ENCODE results near the gene ZMIZ2. TPM values are rescaled to one million over a fixed set of nuclear protein-coding genes. Genes with fewer than 3 reads are reported as not detected.

Gene ZMIZ2
- polyA plus RNA-seq, 3 donors = 1.9 to 72.8 (median 3.3) TPM

DNA sequence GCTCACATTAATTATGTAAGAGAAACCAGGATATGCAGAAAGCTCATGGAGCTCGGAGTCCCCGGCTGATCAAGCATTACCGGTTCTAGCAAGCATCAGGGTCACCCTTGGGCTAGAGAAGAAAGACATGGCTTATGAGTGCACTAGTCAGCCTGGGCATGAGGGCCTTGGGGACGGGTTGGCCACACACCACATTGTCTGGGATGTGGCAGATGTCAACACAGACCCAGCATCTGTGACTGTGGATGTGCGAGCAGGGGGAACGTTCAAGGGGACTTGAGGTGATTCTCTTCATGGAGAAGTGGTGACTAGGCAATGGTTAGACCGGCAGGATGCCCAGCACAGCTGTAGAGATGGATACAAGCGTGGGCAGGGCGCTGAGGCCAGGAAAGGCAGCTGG, 13.7 kb downstream of the ZMIZ2 start:
- TF ChIP-seq, protein P1, sequence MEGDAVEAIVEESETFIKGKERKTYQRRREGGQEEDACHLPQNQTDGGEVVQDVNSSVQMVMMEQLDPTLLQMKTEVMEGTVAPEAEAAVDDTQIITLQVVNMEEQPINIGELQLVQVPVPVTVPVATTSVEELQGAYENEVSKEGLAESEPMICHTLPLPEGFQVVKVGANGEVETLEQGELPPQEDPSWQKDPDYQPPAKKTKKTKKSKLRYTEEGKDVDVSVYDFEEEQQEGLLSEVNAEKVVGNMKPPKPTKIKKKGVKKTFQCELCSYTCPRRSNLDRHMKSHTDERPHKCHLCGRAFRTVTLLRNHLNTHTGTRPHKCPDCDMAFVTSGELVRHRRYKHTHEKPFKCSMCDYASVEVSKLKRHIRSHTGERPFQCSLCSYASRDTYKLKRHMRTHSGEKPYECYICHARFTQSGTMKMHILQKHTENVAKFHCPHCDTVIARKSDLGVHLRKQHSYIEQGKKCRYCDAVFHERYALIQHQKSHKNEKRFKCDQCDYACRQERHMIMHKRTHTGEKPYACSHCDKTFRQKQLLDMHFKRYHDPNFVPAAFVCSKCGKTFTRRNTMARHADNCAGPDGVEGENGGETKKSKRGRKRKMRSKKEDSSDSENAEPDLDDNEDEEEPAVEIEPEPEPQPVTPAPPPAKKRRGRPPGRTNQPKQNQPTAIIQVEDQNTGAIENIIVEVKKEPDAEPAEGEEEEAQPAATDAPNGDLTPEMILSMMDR (IDR thresholded peaks at IDR 0.05) = no peak
- WGBS (ENCODE audit: insufficient coverage) = 94% methylated on average over 7 of the region's 9 CpGs
- intact Hi-C loops (cut with micrococcal nuclease) = loop anchor here in 1 of 2 donors (10.0 kb wide), 1 partner anchor 173 kb away; no protein-coding TSS in a partner anchor
- Mint-ChIP-seq H3K27me3 (ENCODE audit: low read depth in 3 of 3) (no peaks in the 10 kb centered on the region), H3K27ac (no peak overlapping the region), H3K4me3 (no peak overlapping the region), H3K4me1 (no peaks in the 10 kb centered on the region), H3K9me3 (no peaks in the 10 kb centered on the region), H3K36me3 (peaks cover 76 to 97% of the 10 kb centered on the region in 2 donors)
- no peak overlapping the region for H3K4me3 ChIP-seq (replicated peaks in 1 of 3; ENCODE audit: low read depth in 2 of 3, low read length in 3 of 3)
- no peak overlapping the region for H3K4me2 ChIP-seq (replicated peaks; ENCODE audit: extremely low read depth, low read length, poor library complexity, severe bottlenecking)
- no peaks in the 10 kb centered on the region for H3K79me2 ChIP-seq (ENCODE audit: insufficient read depth, low read length)
- no peaks in the 10 kb centered on the region for H4K20me1 ChIP-seq (ENCODE audit: insufficient read depth, low read length)
- H3K9ac ChIP-seq (ENCODE audit: insufficient read depth, low read length, poor library complexity, severe bottlenecking) = no peak overlapping the region
- no peak overlapping the region for H2AFZ ChIP-seq (ENCODE audit: insufficient read depth, low read depth, low read length, poor library complexity, severe bottlenecking)
- H3K27me3 ChIP-seq (ENCODE audit: control insufficient read depth in 2 of 2, insufficient read depth in 2 of 2, low read length in 2 of 2) = no peaks in the 10 kb centered on the region
- peaks cover 90 to 93% of the 10 kb centered on the region in 2 donors for H3K36me3 ChIP-seq (replicated peaks in 1 of 2; ENCODE audit: control insufficient read depth in 1 of 2, insufficient read depth in 2 of 2, low read length in 2 of 2)
- H3K9me3 ChIP-seq (replicated peaks in 1 of 2; ENCODE audit: control insufficient read depth in 1 of 2, insufficient read depth in 1 of 2, low read length in 2 of 2) = no peaks in the 10 kb centered on the region
- no peaks in the 10 kb centered on the region for H3K4me1 ChIP-seq (ENCODE audit: control insufficient read depth in 1 of 2, insufficient read depth in 2 of 2, low read length in 2 of 2)
- no peak for DNase-seq
- no peak overlapping the region for H3K27ac ChIP-seq (ENCODE audit: low read depth in 1 of 2, low read length in 2 of 2)

DNA sequence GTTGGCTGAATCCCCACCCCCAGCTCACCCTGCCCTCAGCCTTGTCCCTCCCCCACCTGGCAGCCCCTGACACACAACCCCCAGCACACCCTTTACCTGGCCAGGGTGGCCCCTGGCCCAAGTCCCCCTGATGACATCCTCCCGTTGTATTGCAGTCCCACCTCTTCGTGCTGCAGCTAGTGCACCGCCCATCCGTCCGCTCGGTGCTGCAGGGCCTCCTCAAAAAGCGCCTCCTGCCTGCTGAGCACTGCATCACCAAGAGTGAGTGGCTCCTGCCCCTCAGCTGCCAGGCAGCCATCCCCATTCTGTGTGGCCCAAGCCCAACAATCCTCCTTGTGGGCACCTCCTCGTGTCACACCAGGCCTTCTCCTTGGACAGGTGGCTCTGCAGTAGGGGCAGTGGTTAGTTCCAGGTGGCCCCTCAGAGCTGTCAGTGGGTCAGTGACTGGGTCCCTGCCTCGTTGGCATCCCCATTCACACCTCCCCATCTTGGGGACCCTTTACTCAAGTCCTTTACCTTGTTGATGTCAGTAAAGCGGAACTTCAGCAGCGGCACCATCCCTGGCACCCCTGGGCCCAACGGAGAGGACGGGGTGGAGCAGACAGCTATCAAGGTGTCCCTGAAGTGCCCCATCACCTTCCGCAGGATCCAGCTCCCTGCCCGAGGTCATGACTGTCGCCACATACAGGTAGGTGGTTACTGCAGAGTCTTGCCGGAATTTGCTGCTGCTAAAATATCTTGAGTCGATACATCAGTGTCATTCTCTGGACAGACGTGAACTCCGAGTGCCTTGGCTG, 14.3 kb downstream of the ZMIZ2 start:
- no peaks in the 10 kb centered on the region for H3K9me3 Mint-ChIP-seq
- Histone ChIP-seq H2AFZ (ENCODE audit: insufficient read depth, low read depth, low read length, poor library complexity, severe bottlenecking) (no peak overlapping the region), H3K79me2 (ENCODE audit: insufficient read depth, low read length) (no peaks in the 10 kb centered on the region), H3K9me3 (replicated peaks in 1 of 2; ENCODE audit: control insufficient read depth in 1 of 2, insufficient read depth in 1 of 2, low read length in 2 of 2) (no peaks in the 10 kb centered on the region), H3K27me3 (ENCODE audit: control insufficient read depth in 2 of 2, insufficient read depth in 2 of 2, low read length in 2 of 2) (no peaks in the 10 kb centered on the region), H3K36me3 (replicated peaks in 1 of 2; ENCODE audit: control insufficient read depth in 1 of 2, insufficient read depth in 2 of 2, low read length in 2 of 2) (peaks cover 90 to 94% of the 10 kb centered on the region in 2 donors), H3K9ac (ENCODE audit: insufficient read depth, low read length, poor library complexity, severe bottlenecking) (no peak overlapping the region), H3K4me1 (ENCODE audit: control insufficient read depth in 1 of 2, insufficient read depth in 2 of 2, low read length in 2 of 2) (peaks cover 4 to 6% of the 10 kb centered on the region in 2 donors), H3K4me2 (replicated peaks; ENCODE audit: extremely low read depth, low read length, poor library complexity, severe bottlenecking) (no peak overlapping the region), H3K4me3 (replicated peaks in 1 of 3; ENCODE audit: low read depth in 2 of 3, low read length in 3 of 3) (no peak overlapping the region), H4K20me1 (ENCODE audit: insufficient read depth, low read length) (no peaks in the 10 kb centered on the region), H3K27ac (ENCODE audit: low read depth in 1 of 2, low read length in 2 of 2) (no peak overlapping the region)
- H3K4me3 Mint-ChIP-seq = no peak overlapping the region
- peaks cover 6% of the 10 kb centered on the region for H3K4me1 Mint-ChIP-seq
- peaks cover 80 to 97% of the 10 kb centered on the region in 2 donors for H3K36me3 Mint-ChIP-seq
- intact Hi-C loops (cut with micrococcal nuclease) = loop anchor here in 1 of 2 donors (10.0 kb wide), 1 partner anchor 172 kb away; no protein-coding TSS in a partner anchor
- peak overlapping the region in 1 of 7 donors; percentile 18 for H3K27ac Mint-ChIP-seq
- DNase-seq = no peak
- peaks cover 0 to 2% (median 1%) of the 10 kb centered on the region in 3 donors for H3K27me3 Mint-ChIP-seq (ENCODE audit: low read depth in 3 of 3)
- TF ChIP-seq, protein P1 (IDR thresholded peaks at IDR 0.05) = no peak
- WGBS (ENCODE audit: insufficient coverage) = 96% methylated on average over 20 of the region's 20 CpGs
